DND-41 (cell line): ENCODE results near the gene DNHD1.

Experiments
- ATAC-seq: fragments of 200-7000 bp; cut with Tn5 transposase; 3 replicates; pipeline ENCODE4 v1.9.1; 2021; ENCODE audit warnings: low read depth; ENCODE audit not compliant: insufficient read depth
- DNase-seq: peaks from one replicate; pipeline ENCODE4 v3.0.0-alpha.2; 2020
- H2AFZ ChIP-seq: 2 replicates; pipeline ENCODE4 v1.6.0; 2012; ENCODE audit warnings: low read depth, low read length
- H3K27ac ChIP-seq: 2 replicates; pipeline ENCODE4 v1.5.1; 2012; ENCODE audit warnings: low read length, inconsistent platforms
- H3K27me3 ChIP-seq: fragments of 200-600 bp; sonication (generic); 2 replicates; pipeline ENCODE4 v1.6.0; 2012; ENCODE audit warnings: low read length, mild to moderate bottlenecking, inconsistent platforms; ENCODE audit not compliant: insufficient read depth, poor library complexity
- H3K36me3 ChIP-seq: 2 replicates; pipeline ENCODE4 v1.5.1; 2012; ENCODE audit warnings: low read length, inconsistent platforms; ENCODE audit not compliant: insufficient read depth
- H3K4me1 ChIP-seq: 2 replicates; pipeline ENCODE4 v1.5.1; 2012; ENCODE audit warnings: mild to moderate bottlenecking, low read length; ENCODE audit not compliant: insufficient read depth
- H3K4me2 ChIP-seq: 2 replicates; pipeline ENCODE4 v1.6.0; 2012; ENCODE audit warnings: mild to moderate bottlenecking, moderate library complexity, low read length, inconsistent platforms; ENCODE audit not compliant: insufficient read depth
- H3K4me3 ChIP-seq, 2 experiments: fragments of 200-600 bp in 1 of 2; shearing (Covaris generic) in 1 of 2; 2 replicates each; pipeline ENCODE4 v1.5.1; 2012 to 2016; ENCODE audit warnings: inconsistent platforms in 2 of 2, low read length in 2 of 2, mild to moderate bottlenecking in 2 of 2, low read depth in 1 of 2, moderate library complexity in 1 of 2
- H3K79me2 ChIP-seq: 2 replicates; pipeline ENCODE4 v1.6.0; 2012; ENCODE audit warnings: low read length, inconsistent platforms; ENCODE audit not compliant: insufficient read depth
- H3K9ac ChIP-seq: 2 replicates; pipeline ENCODE4 v1.6.0; 2012; ENCODE audit warnings: low read depth, mild to moderate bottlenecking, inconsistent platforms, low read length, moderate library complexity
- H3K9me3 ChIP-seq: 2 replicates; pipeline ENCODE4 v1.5.1; 2012; ENCODE audit warnings: low read length, moderate library complexity, mild to moderate bottlenecking, inconsistent platforms; ENCODE audit not compliant: insufficient read depth, severe bottlenecking
- H4K20me1 ChIP-seq: 2 replicates; pipeline ENCODE4 v1.6.0; 2012; ENCODE audit warnings: low read length; ENCODE audit not compliant: insufficient read depth
- EZH2 ChIP-seq: IDR thresholded peaks from 3 replicates; pipeline ENCODE4 v1.6.1; 2012; ENCODE audit warnings: borderline replicate concordance, low read depth, mild to moderate bottlenecking, moderate library complexity, low read length, inconsistent platforms; ENCODE audit not compliant: severe bottlenecking
- TF ChIP-seq, protein P1 (sequence below): IDR thresholded peaks from 2 replicates; pipeline ENCODE4 v1.5.1; 2012; ENCODE audit warnings: borderline replicate concordance, low read length, moderate library complexity, mild to moderate bottlenecking; ENCODE audit not compliant: poor library complexity, severe bottlenecking; ENCODE audit errors: extremely low read depth

DNHD1 gene

DNA sequence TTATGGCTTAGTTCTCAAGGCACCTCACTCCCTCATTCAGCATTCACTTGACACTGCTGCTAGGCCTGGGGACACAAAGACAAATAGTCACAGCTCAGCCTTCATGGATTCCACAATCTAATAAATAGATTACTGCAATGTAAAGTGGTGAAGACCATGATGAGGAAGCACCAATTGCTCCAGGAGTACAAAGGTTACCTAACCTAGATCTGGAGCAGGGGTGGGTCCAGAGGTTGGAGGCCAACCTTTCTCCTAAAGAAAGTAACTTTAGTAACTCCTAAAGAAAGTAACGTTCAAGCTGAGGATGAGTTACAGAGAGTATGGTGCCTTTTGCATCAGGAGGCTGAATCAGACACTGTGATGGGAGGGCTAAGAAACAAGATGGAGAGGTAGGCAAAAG, 27.5 kb upstream of the DNHD1 start:
- Histone ChIP-seq H3K4me2 (no peak overlapping the region), H4K20me1 (no peaks in the 10 kb centered on the region)

GRCh38 chr11:6472934-6473333, 24.1 kb upstream of the DNHD1 start:
- Histone ChIP-seq H3K27me3 (no peaks in the 10 kb centered on the region), H4K20me1 (0 out of 2 replicates have a peak, but pooled peaks cover 5% of the 10 kb centered on the region), H3K4me3 (peak overlapping the region in 1 of 2 experiments; percentile 92; a peak in 2 of 4 replicates), H3K4me2 (peak overlapping the region; percentile 98), H3K36me3 (peaks cover 15% of the 10 kb centered on the region), H2AFZ (no peak overlapping the region), H3K4me1 (peaks cover 26% of the 10 kb centered on the region), H3K9me3 (no peaks in the 10 kb centered on the region), H3K27ac (no peak overlapping the region), H3K79me2 (no peaks in the 10 kb centered on the region), H3K9ac (peak overlapping the region; percentile 74; the same call in 1 of the 2 replicates)
- no peak for TF ChIP-seq EZH2
- TF ChIP-seq, protein P1, sequence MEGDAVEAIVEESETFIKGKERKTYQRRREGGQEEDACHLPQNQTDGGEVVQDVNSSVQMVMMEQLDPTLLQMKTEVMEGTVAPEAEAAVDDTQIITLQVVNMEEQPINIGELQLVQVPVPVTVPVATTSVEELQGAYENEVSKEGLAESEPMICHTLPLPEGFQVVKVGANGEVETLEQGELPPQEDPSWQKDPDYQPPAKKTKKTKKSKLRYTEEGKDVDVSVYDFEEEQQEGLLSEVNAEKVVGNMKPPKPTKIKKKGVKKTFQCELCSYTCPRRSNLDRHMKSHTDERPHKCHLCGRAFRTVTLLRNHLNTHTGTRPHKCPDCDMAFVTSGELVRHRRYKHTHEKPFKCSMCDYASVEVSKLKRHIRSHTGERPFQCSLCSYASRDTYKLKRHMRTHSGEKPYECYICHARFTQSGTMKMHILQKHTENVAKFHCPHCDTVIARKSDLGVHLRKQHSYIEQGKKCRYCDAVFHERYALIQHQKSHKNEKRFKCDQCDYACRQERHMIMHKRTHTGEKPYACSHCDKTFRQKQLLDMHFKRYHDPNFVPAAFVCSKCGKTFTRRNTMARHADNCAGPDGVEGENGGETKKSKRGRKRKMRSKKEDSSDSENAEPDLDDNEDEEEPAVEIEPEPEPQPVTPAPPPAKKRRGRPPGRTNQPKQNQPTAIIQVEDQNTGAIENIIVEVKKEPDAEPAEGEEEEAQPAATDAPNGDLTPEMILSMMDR: no peak
- no peak for DNase-seq
- no peak; the same call in 2 of the 3 replicates for ATAC-seq

More for the DNA sequence above, 27.5 kb upstream of the DNHD1 start:
- H3K4me1 ChIP-seq: peaks cover 26% of the 10 kb centered on the region
- H2AFZ ChIP-seq: no peak overlapping the region
- no peak overlapping the region for H3K9ac ChIP-seq
- no peaks in the 10 kb centered on the region for H3K9me3 ChIP-seq
- no peaks in the 10 kb centered on the region for H3K79me2 ChIP-seq
- H3K4me3 ChIP-seq: no peak overlapping the region
- H3K36me3 ChIP-seq: 0 out of 2 replicates have a peak, but pooled peaks cover 4% of the 10 kb centered on the region
- H3K27me3 ChIP-seq: no peaks in the 10 kb centered on the region
- DNase-seq: no peak
- no peak for ATAC-seq
- no peak for TF ChIP-seq EZH2
- TF ChIP-seq, protein P1: no peak
- H3K27ac ChIP-seq: no peak overlapping the region

DNA sequence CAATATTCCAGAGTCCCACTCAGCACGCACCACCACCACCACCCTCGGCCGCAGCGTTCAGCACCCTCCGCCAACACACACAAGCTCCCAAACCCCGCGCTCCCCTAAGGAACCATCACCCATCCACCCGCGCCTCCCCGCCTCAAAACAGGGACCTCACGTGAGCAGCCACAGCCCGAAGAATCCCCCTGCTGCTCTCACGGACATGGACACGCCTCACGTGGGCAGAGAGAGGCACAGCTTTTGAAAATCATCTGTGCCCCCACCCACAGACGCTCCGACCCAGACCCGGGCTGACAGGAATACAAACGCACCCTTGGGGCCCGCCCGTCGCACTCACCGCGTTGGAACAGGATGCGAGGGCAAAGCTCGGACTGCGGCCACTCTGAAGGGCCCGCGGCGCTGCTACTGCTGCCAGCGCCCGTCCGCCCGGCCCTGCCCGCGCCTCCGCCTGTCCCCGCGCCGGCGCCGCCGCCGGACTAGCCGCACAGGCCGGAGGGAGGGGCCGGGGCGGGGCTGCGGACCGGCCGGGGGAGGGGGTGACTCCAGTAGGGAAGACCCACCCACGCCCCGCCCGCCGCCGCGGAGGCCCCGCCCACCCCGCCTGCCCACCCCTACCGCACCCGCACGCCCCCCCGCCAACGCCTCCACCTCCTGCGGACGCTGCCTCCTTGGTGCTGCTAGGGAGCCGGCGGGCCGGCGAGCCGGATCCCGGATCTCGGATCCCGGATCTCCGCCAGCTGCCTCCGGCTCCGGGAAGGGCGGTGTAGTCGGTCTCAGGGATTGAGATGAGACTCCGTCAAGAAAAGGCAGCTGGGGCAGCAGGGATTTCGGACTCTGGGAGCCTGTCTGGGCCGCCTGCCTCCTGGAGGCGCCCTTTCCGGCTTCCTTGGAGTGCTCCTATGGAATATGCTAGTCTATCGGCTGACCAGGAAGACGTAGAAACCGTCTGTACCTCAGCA, 23.3 kb upstream of the DNHD1 start, which contains the start of gene TRIM3:
Gene TRIM3, minus strand, starts transcription at position 491 of the 962 bp plus-strand sequence. CDS start 8,246 bp downstream, outside the sequence.
- peak within 1 kb of the TSS; percentile 65 for H3K27ac ChIP-seq
- peak; percentile 73 for ATAC-seq
- TF ChIP-seq, protein P1: no peak
- no peak for TF ChIP-seq EZH2
- H3K36me3 ChIP-seq: peaks cover 22% of the 10 kb centered on the region
- peaks cover 5% of the 10 kb centered on the region; the same call in 1 of the 2 replicates for H4K20me1 ChIP-seq
- H2AFZ ChIP-seq: peak within 1 kb of the TSS; percentile 99
- H3K79me2 ChIP-seq: no peaks in the 10 kb centered on the region
- H3K4me2 ChIP-seq: peak within 1 kb of the TSS; percentile 98
- H3K9me3 ChIP-seq: no peaks in the 10 kb centered on the region
- H3K4me3 ChIP-seq: peak within 1 kb of the TSS; percentile 62 to 92
- H3K9ac ChIP-seq: peak within 1 kb of the TSS; percentile 74
- peak; percentile 78 for DNase-seq
- peaks cover 26% of the 10 kb centered on the region for H3K4me1 ChIP-seq
- no peaks in the 10 kb centered on the region for H3K27me3 ChIP-seq
